Measurements from ENCODE around the gene INSIG2. TPM values are rescaled to one million over a fixed set of nuclear protein-coding genes. Genes with fewer than 3 reads are reported as not detected.

The INSIG2 gene
- total RNA-seq, 1 experiment from 2014 or later, result 12.2 TPM

DNA sequence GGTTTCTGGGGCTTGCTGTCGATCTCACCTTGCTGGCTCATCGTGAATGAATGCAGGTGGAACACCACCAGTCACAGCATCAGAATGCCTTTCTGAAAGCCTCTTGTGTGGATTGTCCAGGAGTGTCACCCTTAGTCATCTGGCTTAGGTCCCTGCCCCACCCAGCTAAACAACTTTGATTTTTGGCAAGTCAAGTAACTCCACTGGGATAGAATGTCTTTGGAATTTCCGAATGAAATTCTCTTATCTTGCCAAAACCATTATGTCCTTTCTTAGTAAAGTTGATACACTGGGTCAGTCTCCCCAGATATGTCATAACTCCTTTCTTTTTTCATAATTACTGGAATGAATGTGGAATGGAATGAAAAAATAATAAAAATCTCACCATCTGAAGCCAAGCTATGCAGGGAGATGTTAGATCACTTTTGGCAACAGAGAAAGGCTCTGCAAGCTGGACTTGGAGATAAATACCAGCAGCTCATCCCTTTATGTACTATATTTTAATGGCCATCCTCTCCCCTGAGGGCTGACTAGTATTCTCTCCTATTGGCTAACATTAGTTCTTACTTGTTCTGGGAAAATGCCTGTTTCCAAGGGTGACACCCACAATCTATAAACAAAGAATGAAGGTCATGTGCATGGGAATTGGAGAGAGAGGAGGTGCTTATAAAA lies 35.4 kb downstream of the INSIG2 start:
- ChIA-PET POLR2A (no interaction called here), CTCF (no interaction called here)
- H3K36me3 Mint-ChIP-seq (ENCODE audit: insufficient read depth, unreplicated experiment), result no peaks in the 10 kb centered on the region
- Histone ChIP-seq H3K9me3 (no peaks in the 10 kb centered on the region), H3K36me3 (ENCODE audit: control insufficient read depth, insufficient read depth, low read length) (no peaks in the 10 kb centered on the region), H3K27me3 (replicated peaks; ENCODE audit: control insufficient read depth, insufficient read depth, low read length) (no peaks in the 10 kb centered on the region), H3K4me1 (peaks cover 13% of the 10 kb centered on the region), H3K4me3 (ENCODE audit: low read depth, low read length) (no peak overlapping the region)
- TF ChIP-seq CTCF (IDR thresholded peaks at IDR 0.05; ENCODE audit: insufficient read depth in 1 of 2, low read depth in 1 of 2, low read length in 1 of 2, severe bottlenecking in 1 of 2, unreplicated experiment in 1 of 2), result no peak
- no TSS peak for BruUV-seq (replicated peaks)
- no peak overlapping the region for H3K4me3 Mint-ChIP-seq (ENCODE audit: unreplicated experiment)
- no peaks in the 10 kb centered on the region for H3K27me3 Mint-ChIP-seq (ENCODE audit: insufficient read depth, unreplicated experiment)
- H3K9me3 Mint-ChIP-seq (ENCODE audit: unreplicated experiment), result no peaks in the 10 kb centered on the region
- peak in 1 of 2 experiments; percentile 39 for DNase-seq
- no peak overlapping the region for H3K27ac Mint-ChIP-seq (ENCODE audit: unreplicated experiment)
- intact Hi-C loops (cut with micrococcal nuclease; ENCODE audit: unreplicated experiment), result loop anchor here (2.0 kb wide), 1 partner anchor 35 kb away; the partner anchor contains the start of gene INSIG2
- H3K4me1 Mint-ChIP-seq (ENCODE audit: low read depth, unreplicated experiment), result peaks cover 12% of the 10 kb centered on the region

DNA sequence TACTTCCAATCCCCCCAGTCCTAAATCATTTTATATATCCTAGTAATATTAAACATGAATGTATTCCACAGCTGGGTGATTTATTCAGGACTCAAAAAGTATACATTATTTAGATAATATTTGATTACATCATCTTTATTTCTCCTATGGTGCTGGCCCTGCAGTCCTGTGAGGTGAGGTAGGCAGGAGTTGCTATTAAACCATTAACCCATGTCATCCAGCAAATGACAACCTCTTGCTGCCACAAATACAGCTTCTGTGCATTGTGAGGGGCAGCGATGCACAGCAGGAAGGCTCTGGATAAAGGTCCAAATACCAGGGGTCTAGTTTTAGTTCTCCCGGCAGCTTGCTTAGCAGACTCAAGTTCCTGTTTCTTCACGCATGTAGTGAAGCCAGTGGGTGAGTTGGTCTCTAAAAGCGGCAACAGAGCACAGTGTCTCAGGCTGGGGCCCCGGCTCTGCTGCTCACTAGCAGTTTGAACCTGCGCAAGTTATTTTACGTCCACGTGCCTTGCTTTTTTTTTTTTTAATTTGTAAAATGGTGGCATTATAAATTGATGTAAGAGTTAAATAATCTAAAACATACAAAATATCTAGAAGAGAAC lies 36.1 kb downstream of the INSIG2 start:
- no TSS peak for BruUV-seq (replicated peaks)
- H3K36me3 ChIP-seq (ENCODE audit: control insufficient read depth, insufficient read depth, low read length), result no peaks in the 10 kb centered on the region
- no peaks in the 10 kb centered on the region for H3K27me3 ChIP-seq (replicated peaks; ENCODE audit: control insufficient read depth, insufficient read depth, low read length)
- ChIA-PET POLR2A (no interaction called here), CTCF (no interaction called here)
- no peak for TF ChIP-seq CTCF (IDR thresholded peaks at IDR 0.05; ENCODE audit: insufficient read depth in 1 of 2, low read depth in 1 of 2, low read length in 1 of 2, severe bottlenecking in 1 of 2, unreplicated experiment in 1 of 2)
- Mint-ChIP-seq H3K27me3 (ENCODE audit: insufficient read depth, unreplicated experiment) (no peaks in the 10 kb centered on the region), H3K4me1 (ENCODE audit: low read depth, unreplicated experiment) (peaks cover 12% of the 10 kb centered on the region), H3K4me3 (ENCODE audit: unreplicated experiment) (no peak overlapping the region), H3K27ac (ENCODE audit: unreplicated experiment) (no peak overlapping the region), H3K36me3 (ENCODE audit: insufficient read depth, unreplicated experiment) (no peaks in the 10 kb centered on the region), H3K9me3 (ENCODE audit: unreplicated experiment) (no peaks in the 10 kb centered on the region)
- intact Hi-C loops (cut with micrococcal nuclease; ENCODE audit: unreplicated experiment), result no loop called here
- H3K9me3 ChIP-seq, result no peaks in the 10 kb centered on the region
- peaks cover 13% of the 10 kb centered on the region for H3K4me1 ChIP-seq
- no peak overlapping the region for H3K4me3 ChIP-seq (ENCODE audit: low read depth, low read length)
- DNase-seq, result no peak

- POLR2A ChIA-PET, result no interaction called here
- H3K27me3 ChIP-seq (replicated peaks; ENCODE audit: control insufficient read depth, insufficient read depth, low read length), result no peaks in the 10 kb centered on the region
- Mint-ChIP-seq H3K27ac (ENCODE audit: unreplicated experiment) (no peak overlapping the region), H3K36me3 (ENCODE audit: insufficient read depth, unreplicated experiment) (no peaks in the 10 kb centered on the region), H3K4me3 (ENCODE audit: unreplicated experiment) (no peak overlapping the region), H3K4me1 (ENCODE audit: low read depth, unreplicated experiment) (peaks cover 10% of the 10 kb centered on the region), H3K27me3 (ENCODE audit: insufficient read depth, unreplicated experiment) (no peaks in the 10 kb centered on the region), H3K9me3 (ENCODE audit: unreplicated experiment) (no peaks in the 10 kb centered on the region)
- H3K4me1 ChIP-seq, result peaks cover 13% of the 10 kb centered on the region
- TF ChIP-seq CTCF (IDR thresholded peaks at IDR 0.05; ENCODE audit: insufficient read depth in 1 of 2, low read depth in 1 of 2, low read length in 1 of 2, severe bottlenecking in 1 of 2, unreplicated experiment in 1 of 2), result no peak
- CTCF ChIA-PET, result no interaction called here
- H3K4me3 ChIP-seq (ENCODE audit: low read depth, low read length), result no peak overlapping the region
- BruUV-seq (replicated peaks), result no TSS peak
- intact Hi-C loops (cut with micrococcal nuclease; ENCODE audit: unreplicated experiment), result no loop called here
- H3K36me3 ChIP-seq (ENCODE audit: control insufficient read depth, insufficient read depth, low read length), result no peaks in the 10 kb centered on the region
- no peak for DNase-seq
- H3K9me3 ChIP-seq, result no peaks in the 10 kb centered on the region
Measured at GRCh38 chr2:118127250-118127649, 39.0 kb downstream of the INSIG2 start.
